Fibroblast of lung (primary cell): ENCODE measurements around the gene CROCC2.

Source experiments
- CTCF ChIP-seq, 2 donors: IDR thresholded peaks in 1 of 2; conservative IDR thresholded peaks in 1 of 2; 1 replicate in 1 of 2; 2 replicates in 1 of 2; pipeline ENCODE4 v1.5.1; 2011 to 2012; ENCODE audit warnings: low read length in 2 of 2, control low read depth in 1 of 2, inconsistent platforms in 1 of 2, low read depth in 1 of 2, mild to moderate bottlenecking in 1 of 2
- EZH2 ChIP-seq: IDR thresholded peaks from 2 replicates; pipeline ENCODE4 v1.5.1; 2012; ENCODE audit warnings: low read length, control low read depth, mild to moderate bottlenecking; ENCODE audit errors: missing control alignments

- TF ChIP-seq CTCF (conservative IDR thresholded peaks at IDR 0.05 in 1 of 2, IDR thresholded peaks at IDR 0.05 in 1 of 2; ENCODE audit: low read depth in 1 of 2, low read length in 2 of 2), result no peak
- TF ChIP-seq EZH2, result no peak
These were observed 16.9 kb downstream of the CROCC2 start for GRCh38 chr2:240922982-240923537.
